ENCODE measurements around the gene C22orf15.

DNA sequence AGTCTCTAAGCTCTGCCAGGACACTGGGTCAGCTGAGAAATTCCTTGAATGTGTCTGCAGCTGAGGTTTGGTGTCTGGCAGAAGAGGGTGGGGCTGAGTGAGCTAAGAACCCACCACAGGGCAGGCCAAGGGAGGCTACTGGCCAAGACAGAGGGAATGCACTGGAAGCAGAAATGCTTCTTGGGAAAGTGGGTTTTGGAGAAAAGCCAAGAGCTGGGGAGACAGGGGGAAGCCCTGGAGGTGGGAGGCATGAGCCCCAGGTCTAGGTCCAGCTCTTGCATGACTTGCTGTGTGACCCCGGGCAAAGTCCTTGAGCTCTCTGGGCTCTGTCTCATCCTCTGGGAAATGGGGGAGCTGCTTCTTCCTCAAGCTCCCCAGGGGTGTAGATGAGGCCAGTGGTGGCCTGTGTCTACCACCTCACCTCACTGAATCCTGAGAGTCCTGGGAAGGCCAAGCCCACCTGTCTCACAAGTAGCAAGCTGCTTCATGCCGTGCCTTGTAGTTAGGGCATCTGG is 12.2 kb downstream of the C22orf15 start:
- TF ChIP-seq POLR2A (IDR thresholded peaks at IDR 0.05) = no peak
- TF ChIP-seq, protein P1, sequence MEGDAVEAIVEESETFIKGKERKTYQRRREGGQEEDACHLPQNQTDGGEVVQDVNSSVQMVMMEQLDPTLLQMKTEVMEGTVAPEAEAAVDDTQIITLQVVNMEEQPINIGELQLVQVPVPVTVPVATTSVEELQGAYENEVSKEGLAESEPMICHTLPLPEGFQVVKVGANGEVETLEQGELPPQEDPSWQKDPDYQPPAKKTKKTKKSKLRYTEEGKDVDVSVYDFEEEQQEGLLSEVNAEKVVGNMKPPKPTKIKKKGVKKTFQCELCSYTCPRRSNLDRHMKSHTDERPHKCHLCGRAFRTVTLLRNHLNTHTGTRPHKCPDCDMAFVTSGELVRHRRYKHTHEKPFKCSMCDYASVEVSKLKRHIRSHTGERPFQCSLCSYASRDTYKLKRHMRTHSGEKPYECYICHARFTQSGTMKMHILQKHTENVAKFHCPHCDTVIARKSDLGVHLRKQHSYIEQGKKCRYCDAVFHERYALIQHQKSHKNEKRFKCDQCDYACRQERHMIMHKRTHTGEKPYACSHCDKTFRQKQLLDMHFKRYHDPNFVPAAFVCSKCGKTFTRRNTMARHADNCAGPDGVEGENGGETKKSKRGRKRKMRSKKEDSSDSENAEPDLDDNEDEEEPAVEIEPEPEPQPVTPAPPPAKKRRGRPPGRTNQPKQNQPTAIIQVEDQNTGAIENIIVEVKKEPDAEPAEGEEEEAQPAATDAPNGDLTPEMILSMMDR (IDR thresholded peaks at IDR 0.05 in 8 of 11, conservative IDR thresholded peaks at IDR 0.05 in 3 of 11) = no peak
- no peak for TF ChIP-seq POLR2AphosphoS5 (IDR thresholded peaks at IDR 0.05)
